Measurements from ENCODE around the gene PIGU. TPM values are rescaled to one million over a fixed set of nuclear protein-coding genes. Genes with fewer than 3 reads are reported as not detected.

PIGU gene
- total and polyA plus RNA-seq, 9 of the 15 experiments (the other 6 are each of a cell fraction or from before 2014, with no cell fraction given) = 6.5 to 100 (median 28.1) TPM

GRCh38 chr20:34651200-34651599 lies 25.7 kb downstream of the PIGU start:
- intact Hi-C loops (cut with micrococcal nuclease) (no loop called here), in situ Hi-C loops (cut with MboI) (no loop called here)
- no peaks in the 10 kb centered on the region for H3K79me2 ChIP-seq (ENCODE audit: control insufficient read depth, insufficient read depth, low read length)
- H3K9me1 ChIP-seq (ENCODE audit: control insufficient read depth, insufficient read depth, low read length) = no peaks in the 10 kb centered on the region
- no peak overlapping the region for H3K27ac ChIP-seq (ENCODE audit: extremely low read depth, low read depth, low read length)
- ChIA-PET POLR2A (interaction anchor here (0.6 to 1.0 kb wide), 2 partner anchors 13 to 46 kb away, joined by 3 read pairs; no protein-coding TSS in a partner anchor), CTCF (ENCODE audit: low intra/inter-chr PET ratio) (interaction anchor here (0.9 kb wide), 1 partner anchor 119 kb away, joined by 4 read pairs; no protein-coding TSS in a partner anchor)
- no peak overlapping the region for H3K4me2 ChIP-seq (ENCODE audit: insufficient read depth, low read length)
- DNase-seq (ENCODE audit: extremely low read depth in 1 of 4, low spot score in 3 of 4) (no peak), FAIRE-seq (no peak), ATAC-seq (no peak)
- no peak overlapping the region for H3K4me3 ChIP-seq
- H4K20me1 ChIP-seq (replicated peaks; ENCODE audit: control insufficient read depth, insufficient read depth, low read length) = no peaks in the 10 kb centered on the region
- no peak overlapping the region for H2AFZ ChIP-seq (ENCODE audit: low read depth, low read length)
- no peak overlapping the region for H3K9ac ChIP-seq (ENCODE audit: insufficient read depth in 1 of 2, low read depth in 2 of 2, low read length in 2 of 2)
- no TSS peak for BruUV-seq (replicated peaks)
- H3K9me3 ChIP-seq (replicated peaks; ENCODE audit: control insufficient read depth, insufficient read depth, low read depth, low read length) = no peaks in the 10 kb centered on the region
- WGBS (ENCODE audit: insufficient coverage, low coverage, missing lambda C conversion rate) = 95% methylated on average over 2 of the region's 2 CpGs
- no peaks in the 10 kb centered on the region for H3K27me3 ChIP-seq (ENCODE audit: control insufficient read depth in 2 of 2, insufficient read depth in 2 of 2, low read length in 2 of 2)
- peaks cover 15% of the 10 kb centered on the region; the same call in 2 of the 3 replicates for H3K36me3 ChIP-seq (ENCODE audit: control insufficient read depth, insufficient read depth, low read length)
- no peaks in the 10 kb centered on the region for H3K4me1 ChIP-seq (replicated peaks in 1 of 2; ENCODE audit: control insufficient read depth in 2 of 2, insufficient read depth in 2 of 2, low read length in 2 of 2)
- no peak for TF ChIP-seq SAP30 (IDR thresholded peaks at IDR 0.05; ENCODE audit: borderline replicate concordance, insufficient read depth, low read depth, low read length, poor library complexity, severe bottlenecking)
- no peak for TF ChIP-seq SAFB (IDR thresholded peaks at IDR 0.05; ENCODE audit: borderline replicate concordance, low read depth, low read length)
- TF ChIP-seq RFX1 (IDR thresholded peaks at IDR 0.05) = no peak
- TF ChIP-seq EWSR1 (IDR thresholded peaks at IDR 0.05; ENCODE audit: borderline replicate concordance, low read depth, partially characterized antibody) = no peak
- no peak for TF ChIP-seq NR1H2 (CRISPR knock-in tag; IDR thresholded peaks at IDR 0.05)
- TF ChIP-seq FOXM1 (IDR thresholded peaks at IDR 0.05; ENCODE audit: low read depth) = no peak
- TF ChIP-seq FOXM1 (CRISPR knock-in tag; IDR thresholded peaks at IDR 0.05; ENCODE audit: low read depth) = no peak
- TF ChIP-seq ZNF644 (tag; IDR thresholded peaks at IDR 0.05; ENCODE audit: low read depth) = no peak
- TF ChIP-seq, protein P1, sequence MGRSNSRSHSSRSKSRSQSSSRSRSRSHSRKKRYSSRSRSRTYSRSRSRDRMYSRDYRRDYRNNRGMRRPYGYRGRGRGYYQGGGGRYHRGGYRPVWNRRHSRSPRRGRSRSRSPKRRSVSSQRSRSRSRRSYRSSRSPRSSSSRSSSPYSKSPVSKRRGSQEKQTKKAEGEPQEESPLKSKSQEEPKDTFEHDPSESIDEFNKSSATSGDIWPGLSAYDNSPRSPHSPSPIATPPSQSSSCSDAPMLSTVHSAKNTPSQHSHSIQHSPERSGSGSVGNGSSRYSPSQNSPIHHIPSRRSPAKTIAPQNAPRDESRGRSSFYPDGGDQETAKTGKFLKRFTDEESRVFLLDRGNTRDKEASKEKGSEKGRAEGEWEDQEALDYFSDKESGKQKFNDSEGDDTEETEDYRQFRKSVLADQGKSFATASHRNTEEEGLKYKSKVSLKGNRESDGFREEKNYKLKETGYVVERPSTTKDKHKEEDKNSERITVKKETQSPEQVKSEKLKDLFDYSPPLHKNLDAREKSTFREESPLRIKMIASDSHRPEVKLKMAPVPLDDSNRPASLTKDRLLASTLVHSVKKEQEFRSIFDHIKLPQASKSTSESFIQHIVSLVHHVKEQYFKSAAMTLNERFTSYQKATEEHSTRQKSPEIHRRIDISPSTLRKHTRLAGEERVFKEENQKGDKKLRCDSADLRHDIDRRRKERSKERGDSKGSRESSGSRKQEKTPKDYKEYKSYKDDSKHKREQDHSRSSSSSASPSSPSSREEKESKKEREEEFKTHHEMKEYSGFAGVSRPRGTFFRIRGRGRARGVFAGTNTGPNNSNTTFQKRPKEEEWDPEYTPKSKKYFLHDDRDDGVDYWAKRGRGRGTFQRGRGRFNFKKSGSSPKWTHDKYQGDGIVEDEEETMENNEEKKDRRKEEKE (IDR thresholded peaks at IDR 0.05; ENCODE audit: borderline replicate concordance in 1 of 2, control insufficient read depth in 1 of 2, low read depth in 2 of 2, low read length in 1 of 2) = no peak
- TF ChIP-seq ZNF224 (CRISPR knock-in tag; IDR thresholded peaks at IDR 0.05) = no peak
- no peak for TF ChIP-seq NRF1 (conservative IDR thresholded peaks at IDR 0.05 in 1 of 2, IDR thresholded peaks at IDR 0.05 in 1 of 2)
- TF ChIP-seq, protein P2, sequence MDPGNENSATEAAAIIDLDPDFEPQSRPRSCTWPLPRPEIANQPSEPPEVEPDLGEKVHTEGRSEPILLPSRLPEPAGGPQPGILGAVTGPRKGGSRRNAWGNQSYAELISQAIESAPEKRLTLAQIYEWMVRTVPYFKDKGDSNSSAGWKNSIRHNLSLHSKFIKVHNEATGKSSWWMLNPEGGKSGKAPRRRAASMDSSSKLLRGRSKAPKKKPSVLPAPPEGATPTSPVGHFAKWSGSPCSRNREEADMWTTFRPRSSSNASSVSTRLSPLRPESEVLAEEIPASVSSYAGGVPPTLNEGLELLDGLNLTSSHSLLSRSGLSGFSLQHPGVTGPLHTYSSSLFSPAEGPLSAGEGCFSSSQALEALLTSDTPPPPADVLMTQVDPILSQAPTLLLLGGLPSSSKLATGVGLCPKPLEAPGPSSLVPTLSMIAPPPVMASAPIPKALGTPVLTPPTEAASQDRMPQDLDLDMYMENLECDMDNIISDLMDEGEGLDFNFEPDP (CRISPR knock-in tag; IDR thresholded peaks at IDR 0.05) = no peak
- TF ChIP-seq XRCC5 (IDR thresholded peaks at IDR 0.05; ENCODE audit: low read depth, low read length) = no peak
- no peak for TF ChIP-seq CCAR2 (IDR thresholded peaks at IDR 0.05; ENCODE audit: low read depth, low read length)
- TF ChIP-seq TAF9B (IDR thresholded peaks at IDR 0.05; ENCODE audit: partially characterized antibody) = no peak
- TF ChIP-seq ARID2 (IDR thresholded peaks at IDR 0.05) = no peak
- no peak for TF ChIP-seq RBM34 (IDR thresholded peaks at IDR 0.05; ENCODE audit: borderline replicate concordance, insufficient read depth, low read length)

All from K562 (cell line).